Measurements from ENCODE around the gene CCL3. TPM values are rescaled to one million over a fixed set of nuclear protein-coding genes. Genes with fewer than 3 reads are reported as not detected.
"Not testable (repeated sequence)": the region's sequence is repeated elsewhere in the genome, so short reads cannot be mapped to it uniquely, and the experiment has no call there.

Gene CCL3
- polyA plus RNA-seq (ENCODE audit: insufficient read depth in 1 of 5, insufficient read length in 5 of 5, low replicate concordance in 1 of 5), result 10 to 100 TPM in 2 of 5 donors, 1 to 10 TPM in 3; 2.4 to 12.1 (median 7.9) TPM
- long read RNA-seq, donor 1, transcript CCL3-204 (3 exons, 778 nt), result major isoform, 6 of 6 reads
- long read RNA-seq, donor 1, partial matches to known transcripts, result 0 of 6 reads
- long read RNA-seq, donor 1, other reads (novel, unspliced or antisense), result 0 of 6 reads
- long read RNA-seq, donor 2, transcript CCL3-204 (3 exons, 778 nt), result major isoform, 8 of 8 reads
- long read RNA-seq, donor 2, partial matches to known transcripts, result 0 of 8 reads
- long read RNA-seq, donor 2, other reads (novel, unspliced or antisense), result 0 of 8 reads
- long read RNA-seq, donor 3, transcript CCL3-204 (3 exons, 778 nt), result major isoform, 6 of 8 reads
- long read RNA-seq, donor 3, partial matches to known transcripts, result 0 of 8 reads
- long read RNA-seq, donor 3, other reads (novel, unspliced or antisense), result 0 of 8 reads
- long read RNA-seq, donor 4, partial matches to known transcripts, result 0 of 4 reads
- long read RNA-seq, donor 4, other reads (novel, unspliced or antisense), result 0 of 4 reads
- long read RNA-seq, donor 5, transcript CCL3-204 (3 exons, 778 nt), result major isoform, 6 of 6 reads
- long read RNA-seq, donor 5, partial matches to known transcripts, result 0 of 6 reads
- long read RNA-seq, donor 5, other reads (novel, unspliced or antisense), result 0 of 6 reads
- long read RNA-seq, donor 6, transcript CCL3-204 (3 exons, 778 nt), result major isoform, 9 of 10 reads
- long read RNA-seq, donor 6, partial matches to known transcripts, result 0 of 10 reads
- long read RNA-seq, donor 6, other reads (novel, unspliced or antisense), result 0 of 10 reads
- long read RNA-seq, donor 7, transcript CCL3-204 (3 exons, 778 nt), result major isoform, 5 of 5 reads
- long read RNA-seq, donor 7, partial matches to known transcripts, result 0 of 5 reads
- long read RNA-seq, donor 7, other reads (novel, unspliced or antisense), result 0 of 5 reads
- long read RNA-seq, donor 8, partial matches to known transcripts, result 0 of 3 reads
- long read RNA-seq, donor 8, other reads (novel, unspliced or antisense), result 0 of 3 reads

GRCh38 chr17:36089888-36090836 is at the start of gene CCL3:
CCL3 (minus strand) TSS chr17:36090143; CDS start chr17:36090058, 85 bp downstream.
- peak in 1 of 2 donors; percentile 10 for DNase-seq

GRCh38 chr17:36136439-36136838 is 46.5 kb upstream of the CCL3 start:
- no peak for DNase-seq

- no peak for DNase-seq
These were observed 46.1 kb upstream of the CCL3 start for GRCh38 chr17:36136036-36136435.

GRCh38 chr17:36135465-36135864 is 45.5 kb upstream of the CCL3 start:
- no peak for DNase-seq

- peak; percentile 54 to 72 for DNase-seq
These were observed 43.8 kb upstream of the CCL3 start for GRCh38 chr17:36133602-36134236.

GRCh38 chr17:36132421-36132831 is 42.5 kb upstream of the CCL3 start:
- no peak for DNase-seq

- no peak for DNase-seq
These were observed 42.0 kb upstream of the CCL3 start for GRCh38 chr17:36131931-36132330.

- no peak for DNase-seq
These were observed 41.5 kb upstream of the CCL3 start for GRCh38 chr17:36131421-36131820.

- DNase-seq, result no peak
These were observed 40.4 kb upstream of the CCL3 start for GRCh38 chr17:36130346-36130745.

- DNase-seq, result no peak
These were observed 39.7 kb upstream of the CCL3 start for GRCh38 chr17:36129616-36130015.

GRCh38 chr17:36128411-36128978 is 38.6 kb upstream of the CCL3 start:
- no peak for DNase-seq

GRCh38 chr17:36127911-36128310 is 38.0 kb upstream of the CCL3 start:
- DNase-seq, result no peak

GRCh38 chr17:36127199-36127893 is 37.4 kb upstream of the CCL3 start:
- no peak for DNase-seq

GRCh38 chr17:36124879-36125824 is 35.2 kb upstream of the CCL3 start:
- no peak for DNase-seq

GRCh38 chr17:36123431-36123830 is 33.5 kb upstream of the CCL3 start:
- DNase-seq, result no peak

GRCh38 chr17:36121099-36121498 is 31.2 kb upstream of the CCL3 start:
- not testable (repeated sequence) for DNase-seq

- DNase-seq, result no peak
These were observed 30.3 kb upstream of the CCL3 start for GRCh38 chr17:36120221-36120620.
